HG03045 (cell line): ENCODE data around the gene XKR3.
"Not testable (repeated sequence)": the region's sequence is repeated elsewhere in the genome, so short reads cannot be mapped to it uniquely, and the experiment has no call there.

Source experiments
- ATAC-seq: cut with Tn5 transposase; IDR thresholded peaks from one replicate; pipeline ENCODE4 v1.9.1; 2021; ENCODE audit warnings: mild to moderate bottlenecking, moderate library complexity; ENCODE audit not compliant: unreplicated experiment

Gene XKR3

DNA sequence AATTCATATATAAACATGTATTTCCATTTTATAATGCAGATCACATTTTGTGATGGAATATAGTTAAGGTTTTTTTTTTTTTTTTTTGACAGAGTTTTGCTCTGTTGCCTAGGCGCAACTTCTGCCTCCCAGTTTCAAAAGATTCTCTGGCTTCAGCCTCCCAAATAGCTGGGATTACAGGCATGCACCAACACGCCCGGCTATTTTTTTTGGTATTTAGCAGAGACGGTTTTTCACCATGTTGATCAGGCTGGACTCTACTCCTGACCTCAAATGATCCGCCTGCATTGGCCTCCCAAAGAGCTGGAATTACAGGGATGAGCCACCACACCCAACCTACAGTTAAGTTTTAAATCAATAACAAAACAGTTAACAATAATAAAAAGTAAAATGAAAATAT lies 18.8 kb downstream of the XKR3 start:
- ATAC-seq: no peak

DNA sequence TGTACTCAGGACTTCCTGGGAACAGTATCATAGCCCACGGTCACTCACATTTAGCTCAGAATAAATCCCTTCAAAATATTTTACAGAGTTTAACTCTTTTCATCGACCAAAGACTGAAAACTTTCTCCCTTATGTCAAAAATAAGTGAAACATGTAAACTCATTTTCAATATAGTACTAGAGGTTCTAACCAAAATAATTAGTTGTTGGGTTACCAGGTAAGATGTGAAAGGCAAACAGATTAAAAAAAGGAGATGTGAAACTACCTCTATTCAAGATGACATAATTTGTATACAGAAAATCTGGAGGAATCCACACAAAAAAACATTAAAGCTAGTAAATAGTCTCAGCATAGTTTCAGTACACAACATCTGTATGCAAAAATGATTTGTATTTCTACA lies 20.3 kb downstream of the XKR3 start:
- ATAC-seq: no peak

DNA sequence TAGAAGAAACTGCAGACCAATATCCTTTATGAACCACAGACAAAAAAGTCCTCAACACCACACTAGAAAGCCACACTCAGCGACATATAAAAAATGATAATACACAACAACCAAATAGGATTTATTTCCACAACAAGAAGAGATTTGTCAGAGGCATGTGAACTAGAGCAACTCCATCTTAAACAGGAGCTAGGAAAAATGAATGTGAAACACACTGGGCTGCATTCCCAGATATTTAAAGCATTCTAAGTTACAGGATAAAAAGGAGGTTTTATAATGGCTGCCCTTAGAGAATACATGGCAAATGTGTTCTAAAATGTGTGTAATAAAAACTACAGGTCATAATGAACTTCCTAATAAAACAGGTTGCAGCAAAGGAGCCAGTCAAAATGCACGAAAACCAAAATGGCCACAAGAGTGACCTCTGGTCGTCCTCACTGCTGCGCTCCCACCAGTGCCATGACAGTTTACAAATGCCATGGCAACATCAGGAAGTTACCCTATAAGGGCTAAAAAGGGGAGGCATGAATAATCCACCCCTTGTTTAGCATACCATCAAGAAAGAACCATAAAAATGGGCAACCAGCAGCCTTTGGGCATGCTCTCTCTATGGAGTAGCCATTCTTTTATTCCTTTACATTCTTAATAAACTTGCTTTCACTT lies 21.8 kb downstream of the XKR3 start:
- ATAC-seq: no peak

DNA sequence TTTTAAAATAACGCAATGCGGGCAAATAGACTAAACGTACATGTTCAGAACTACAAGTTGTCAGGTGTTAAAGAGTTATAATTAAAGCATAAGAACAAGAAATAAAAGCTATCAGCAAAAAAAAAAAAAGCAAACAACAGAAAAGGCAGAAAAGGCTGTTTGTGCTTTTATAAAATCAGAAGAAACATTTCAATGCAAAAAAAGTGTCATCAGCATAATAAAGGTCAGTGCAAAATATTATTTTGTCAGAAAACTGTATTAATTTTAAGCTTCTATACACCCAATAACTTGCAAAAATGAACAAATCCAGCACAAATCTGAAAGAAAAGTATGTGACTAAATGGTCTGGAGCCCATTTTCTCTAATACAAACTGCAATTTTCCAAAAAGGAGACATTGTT lies 23.6 kb downstream of the XKR3 start:
- ATAC-seq: no peak

DNA sequence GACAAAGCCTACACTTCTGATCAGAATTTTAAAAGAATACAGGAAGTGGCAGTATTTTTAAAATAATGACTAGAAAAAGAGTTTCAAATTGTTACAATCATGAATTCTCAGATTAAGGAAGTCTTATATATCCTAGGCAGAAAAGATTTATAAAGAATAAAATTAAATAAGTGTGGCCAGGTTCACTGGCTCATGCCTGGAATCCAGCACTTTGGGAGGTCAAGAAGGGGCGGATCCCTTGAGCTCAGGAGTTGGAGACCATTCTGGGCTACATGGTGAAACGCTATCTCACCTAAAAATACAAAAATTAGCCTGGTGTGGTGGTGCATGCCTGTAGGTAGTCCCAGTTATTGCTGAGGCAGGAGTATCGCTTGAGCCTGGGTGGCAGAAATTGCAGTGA lies 24.1 kb downstream of the XKR3 start:
- no peak for ATAC-seq

DNA sequence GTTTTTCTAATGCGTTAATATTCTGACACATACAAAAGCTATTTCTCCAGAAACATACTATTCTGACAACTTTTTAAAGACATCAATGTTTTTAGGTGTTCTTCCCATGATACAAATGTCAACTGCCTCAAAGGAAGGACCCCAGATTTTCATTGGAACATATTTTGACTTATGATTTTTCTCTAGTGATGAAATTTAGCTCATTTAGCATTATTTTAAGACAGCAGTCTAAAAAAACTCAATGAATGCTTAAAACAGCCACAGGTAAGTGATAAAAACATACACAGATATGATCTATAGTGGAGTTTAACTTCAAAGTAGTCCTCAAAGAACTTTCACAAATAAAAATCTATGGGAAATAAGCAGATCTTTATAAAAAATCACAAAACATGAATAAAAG lies 24.9 kb downstream of the XKR3 start:
- ATAC-seq: no peak

DNA sequence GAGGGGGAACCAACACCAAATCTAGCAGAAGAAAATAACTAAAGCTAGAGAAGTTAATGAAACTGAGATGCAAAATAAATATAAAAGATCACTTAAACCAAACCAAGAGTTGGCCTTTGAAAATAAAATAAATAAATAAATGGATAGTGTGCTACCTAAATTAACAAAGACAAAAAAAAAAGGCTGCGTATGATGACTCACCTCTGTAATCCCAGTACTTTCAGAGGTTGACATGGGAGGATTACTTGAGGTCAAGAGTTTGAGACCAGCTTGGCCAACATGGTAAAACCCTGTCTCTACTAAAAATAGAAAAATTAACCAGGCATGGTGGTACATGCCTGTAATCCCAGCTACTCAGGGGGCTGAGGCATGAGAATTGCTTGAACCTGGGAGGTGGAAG lies 29.7 kb downstream of the XKR3 start:
- ATAC-seq: not testable (repeated sequence)

DNA sequence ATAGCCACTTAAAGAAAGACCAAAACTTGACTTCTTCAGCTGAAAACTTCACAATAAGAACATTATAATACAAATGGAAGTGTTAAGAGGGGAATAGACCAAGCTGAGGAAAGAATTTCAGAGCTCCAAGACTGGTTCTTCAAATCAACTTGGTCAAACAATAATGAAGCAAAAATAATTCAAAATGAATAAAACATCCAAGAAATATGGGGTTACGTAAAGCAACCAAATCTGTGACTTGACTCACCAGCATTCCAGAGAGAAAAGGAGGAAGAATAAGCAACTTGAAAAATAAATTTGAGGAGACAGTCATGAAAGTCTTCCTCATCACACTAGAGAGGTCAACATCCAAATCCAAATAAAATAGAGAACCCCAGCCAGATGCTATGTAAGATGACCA lies 31.4 kb downstream of the XKR3 start:
- ATAC-seq: no peak

DNA sequence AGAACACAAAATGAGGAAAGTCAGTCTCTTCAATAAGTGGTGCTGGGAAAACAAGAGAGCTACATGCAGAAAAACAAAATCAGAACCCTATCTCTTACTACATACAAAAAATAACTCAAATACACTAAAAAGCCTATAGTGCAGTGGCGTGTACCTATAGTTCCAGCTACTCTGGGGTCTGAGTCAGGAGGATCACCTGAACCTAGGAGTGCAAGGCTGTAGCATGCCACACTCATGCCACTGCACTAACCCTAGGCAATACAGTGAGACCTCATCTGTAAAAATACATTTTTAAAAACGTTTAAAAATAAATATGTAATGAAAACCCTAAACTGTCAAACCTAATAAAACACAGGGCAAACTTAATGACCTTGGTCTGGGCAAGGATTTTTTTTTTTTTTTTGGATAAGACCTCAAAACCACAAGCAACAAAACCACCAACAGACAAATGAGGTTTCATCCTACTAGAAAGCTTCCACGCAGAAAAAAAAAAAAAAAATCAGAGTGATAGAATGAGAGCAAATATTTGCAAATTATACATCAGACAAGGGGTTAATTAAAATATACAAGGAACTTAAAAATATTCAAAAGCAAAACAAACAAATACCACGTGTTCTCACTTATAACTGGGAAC lies 35.2 kb downstream of the XKR3 start:
- ATAC-seq: no peak

DNA sequence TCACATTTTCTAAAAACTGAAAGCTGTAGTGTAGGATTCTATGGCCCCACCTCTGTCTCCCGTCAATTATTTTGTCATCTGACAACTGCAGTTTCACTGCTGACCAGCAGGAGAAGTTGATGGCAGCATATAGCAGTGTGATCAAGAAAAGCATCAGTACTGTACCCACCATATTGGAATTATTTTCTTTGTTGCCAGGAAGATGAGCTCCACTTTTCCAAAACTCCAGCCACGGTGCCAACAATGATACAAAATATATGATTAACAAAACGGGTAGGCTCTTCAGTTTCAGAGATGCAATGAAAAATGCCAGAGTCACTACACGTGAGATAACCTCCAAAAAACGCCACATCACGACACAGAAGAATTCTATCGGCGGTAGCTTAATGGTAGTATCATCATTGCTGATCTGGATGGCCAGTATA lies 41.3 kb downstream of the XKR3 start:
- no peak for ATAC-seq

DNA sequence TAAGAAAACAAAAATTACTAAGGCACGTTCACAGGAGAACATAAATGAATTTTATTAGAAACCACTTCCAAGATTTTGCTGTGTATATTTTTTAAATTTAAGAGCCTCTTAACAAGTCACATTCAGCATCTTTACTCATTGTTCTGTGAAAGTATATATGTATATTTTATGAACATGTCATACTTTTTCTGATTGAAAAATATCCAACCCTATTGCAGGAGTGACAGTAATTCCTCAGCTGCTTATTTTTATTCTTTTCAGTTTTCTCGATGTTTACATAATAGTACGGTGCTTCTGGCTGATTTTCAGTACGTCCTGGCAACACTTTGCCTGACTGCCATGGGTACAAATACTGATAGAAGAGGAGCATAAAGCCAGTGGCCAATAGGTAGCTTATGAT lies 41.8 kb downstream of the XKR3 start:
- ATAC-seq: no peak

DNA sequence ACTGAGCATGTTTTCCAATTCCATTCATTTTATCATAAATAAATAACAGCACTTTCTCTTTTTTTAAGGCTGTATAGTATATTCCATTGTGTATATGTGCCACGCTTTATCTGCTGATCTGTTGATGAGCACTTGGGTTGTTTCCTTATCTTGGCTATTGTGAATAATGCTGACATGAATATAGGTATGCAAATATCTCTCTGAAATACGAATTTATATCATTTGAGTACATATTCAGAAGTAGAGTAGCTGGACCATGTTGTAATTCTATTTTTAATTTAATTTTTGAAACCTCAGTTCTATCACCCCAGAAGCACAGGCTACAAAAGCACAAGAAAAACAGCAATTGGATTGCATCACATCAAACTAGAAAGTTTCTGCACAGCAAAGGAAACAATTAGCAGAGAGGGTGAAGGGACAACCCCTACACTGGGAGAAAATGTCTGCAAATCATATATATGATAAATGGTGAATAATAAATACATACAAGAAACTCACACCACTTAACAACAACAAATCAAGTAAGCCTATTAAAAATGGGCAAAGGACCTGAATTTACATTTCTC lies 43.4 kb downstream of the XKR3 start:
- no peak for ATAC-seq

DNA sequence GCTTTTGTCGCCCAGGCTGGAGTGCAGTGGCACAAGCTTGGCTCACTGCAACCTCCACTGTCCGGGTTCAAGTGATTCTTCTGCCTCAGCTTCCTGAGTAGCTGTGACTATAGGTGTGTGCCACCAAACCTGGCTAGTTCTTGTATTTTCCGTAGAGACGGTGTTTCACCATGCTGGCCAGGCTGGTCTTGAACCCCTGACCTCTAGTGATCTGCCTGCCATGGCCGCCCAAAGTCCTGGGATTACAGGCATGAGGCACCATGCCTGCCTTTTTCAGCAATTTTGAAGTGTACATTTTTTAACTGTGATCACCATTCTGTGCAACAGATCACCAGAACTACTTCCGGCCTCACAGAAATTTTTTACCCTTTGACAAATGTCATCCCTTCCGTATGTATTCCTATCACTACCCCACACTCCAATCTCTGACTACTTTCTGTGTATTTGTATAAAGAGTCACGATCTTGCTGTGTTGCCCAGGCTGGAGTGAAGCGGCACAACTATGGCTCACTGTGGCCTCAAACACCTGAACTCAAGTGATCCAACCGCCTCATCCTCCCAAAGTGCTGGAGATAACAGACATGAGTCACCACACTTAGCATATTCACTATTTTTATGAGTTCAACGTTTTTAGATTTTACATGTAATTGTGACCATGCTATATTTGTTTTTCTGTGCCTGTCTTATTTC lies 44.0 kb downstream of the XKR3 start:
- no peak for ATAC-seq

DNA sequence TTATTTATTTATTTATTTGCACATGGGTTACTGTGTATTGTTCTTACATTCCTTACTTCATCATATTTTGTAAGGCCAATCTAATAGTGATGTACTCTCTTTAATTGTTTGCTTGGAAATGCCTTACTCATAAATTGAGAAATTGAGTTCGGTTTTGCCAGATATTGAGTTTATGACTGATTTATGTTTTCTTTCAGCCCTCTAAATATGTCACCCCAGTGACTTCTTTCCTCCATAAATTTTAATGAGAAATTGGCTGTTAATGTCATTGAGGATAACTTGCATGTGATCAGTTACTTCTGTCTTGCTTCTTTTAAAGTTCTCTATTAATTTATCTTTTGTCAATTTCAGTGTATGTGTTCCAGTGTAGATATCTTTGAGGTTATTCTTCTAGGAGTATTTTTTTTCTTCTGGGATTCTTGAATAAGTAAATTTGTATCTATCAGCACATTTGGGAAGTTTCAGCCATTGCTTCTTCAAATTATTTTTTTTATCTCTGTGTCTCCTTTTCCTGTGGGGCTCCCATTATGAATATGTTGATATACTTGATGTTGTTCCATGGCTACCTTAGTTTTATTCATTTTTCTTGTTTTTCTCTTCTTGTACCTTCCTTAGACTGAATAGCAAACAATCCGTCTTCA lies 47.8 kb downstream of the XKR3 start:
- ATAC-seq: no peak

DNA sequence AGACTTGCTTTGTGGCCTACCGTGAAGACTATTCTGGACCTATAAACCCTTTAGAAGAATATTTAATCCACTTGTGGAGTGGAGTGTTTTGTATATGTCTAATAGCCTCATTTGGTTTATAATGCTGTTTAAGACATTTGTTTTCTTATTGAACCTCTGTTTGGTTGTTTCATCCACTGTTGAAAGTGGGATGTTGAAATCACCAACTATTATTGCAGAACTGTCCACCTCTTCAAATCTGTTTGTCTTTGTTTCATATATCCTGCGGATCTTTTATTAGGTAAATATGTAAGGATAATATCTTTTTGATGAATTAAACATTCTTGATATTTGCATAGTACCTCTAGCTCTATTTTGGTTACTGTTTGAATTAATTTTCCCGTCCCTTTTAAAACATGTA lies 49.1 kb downstream of the XKR3 start:
- no peak for ATAC-seq

DNA sequence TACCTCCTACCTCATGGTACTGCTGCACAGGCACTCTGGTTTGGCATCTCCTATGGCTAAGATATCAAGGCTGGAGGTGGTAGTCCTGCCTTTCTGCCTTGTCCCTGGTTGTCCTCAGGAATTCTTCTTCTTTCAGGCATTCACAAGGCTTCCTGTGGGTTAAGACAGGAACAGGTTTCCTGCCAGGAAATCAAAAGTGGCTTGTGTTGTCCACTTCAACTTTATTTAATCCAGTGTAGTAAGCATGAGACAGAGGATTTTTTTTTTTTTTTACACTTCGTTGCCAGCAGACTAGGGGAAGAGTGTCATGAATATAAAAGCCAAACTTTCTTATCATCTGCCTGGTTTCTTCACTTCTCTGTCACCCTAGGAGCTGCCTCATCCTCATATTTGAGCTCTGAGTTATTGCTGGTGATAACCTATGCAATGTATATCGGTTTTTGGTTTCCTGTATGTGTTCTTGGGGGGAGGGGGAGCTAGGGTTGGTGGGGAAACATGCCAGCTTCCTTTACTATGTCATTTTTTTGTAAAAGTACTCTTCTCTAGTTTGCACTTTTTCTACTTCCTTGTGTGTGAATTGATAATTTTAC lies 50.2 kb downstream of the XKR3 start:
- ATAC-seq: no peak

DNA sequence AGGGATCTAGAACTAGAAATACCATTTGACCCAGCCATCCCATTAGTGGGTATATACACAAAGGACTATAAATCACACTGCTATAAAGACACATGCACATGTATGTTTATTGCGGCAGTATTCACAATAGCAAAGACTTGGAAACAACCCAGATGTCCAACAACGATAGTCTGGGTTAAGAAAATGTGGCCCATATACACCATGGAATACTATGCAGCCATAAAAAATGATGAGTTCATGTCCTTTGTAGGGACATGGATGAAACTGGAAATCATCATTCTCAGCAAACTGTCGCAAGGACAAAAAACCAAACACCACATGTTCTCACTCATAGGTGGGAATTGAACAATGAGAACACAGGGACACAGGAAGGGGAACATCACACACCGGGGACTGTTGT lies 53.6 kb downstream of the XKR3 start:
- ATAC-seq: not testable (repeated sequence)

DNA sequence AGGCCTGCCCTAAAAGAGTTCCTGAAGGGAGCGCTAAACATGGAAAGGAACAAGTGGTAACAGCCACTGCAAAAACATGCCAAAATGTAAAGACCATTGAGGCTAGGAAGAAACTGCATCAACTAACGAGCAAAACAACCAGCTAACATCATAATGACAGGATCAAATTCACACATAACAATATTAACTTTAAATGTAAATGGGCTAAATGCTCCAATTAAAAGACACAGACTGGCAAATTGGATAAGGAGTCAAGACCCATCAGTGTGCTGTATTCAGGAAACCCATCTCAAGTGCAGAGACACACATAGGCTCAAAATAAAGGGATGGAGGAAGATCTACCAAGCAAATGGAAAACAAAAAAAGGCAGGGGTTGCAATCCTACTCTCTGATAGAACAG lies 57.3 kb downstream of the XKR3 start:
- ATAC-seq: not testable (repeated sequence)

DNA sequence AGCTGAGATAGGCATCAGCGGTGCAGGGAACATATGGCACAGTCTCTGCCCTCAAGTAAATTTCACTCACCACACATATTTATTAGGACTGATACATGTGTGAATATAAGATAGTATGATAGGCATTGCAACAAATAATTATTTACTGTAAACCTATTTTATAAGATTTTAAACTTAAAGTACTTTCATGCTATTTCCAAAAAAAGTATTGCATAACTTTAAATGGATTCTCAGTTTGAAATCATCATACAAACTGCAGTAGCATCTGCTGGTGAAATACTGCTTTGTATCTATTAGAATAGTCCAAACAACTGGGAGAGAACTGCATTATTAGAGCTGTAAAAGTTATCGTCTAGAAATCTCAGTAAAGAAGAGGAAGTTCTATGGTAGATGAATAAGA lies 63.0 kb downstream of the XKR3 start:
- not testable (repeated sequence) for ATAC-seq

DNA sequence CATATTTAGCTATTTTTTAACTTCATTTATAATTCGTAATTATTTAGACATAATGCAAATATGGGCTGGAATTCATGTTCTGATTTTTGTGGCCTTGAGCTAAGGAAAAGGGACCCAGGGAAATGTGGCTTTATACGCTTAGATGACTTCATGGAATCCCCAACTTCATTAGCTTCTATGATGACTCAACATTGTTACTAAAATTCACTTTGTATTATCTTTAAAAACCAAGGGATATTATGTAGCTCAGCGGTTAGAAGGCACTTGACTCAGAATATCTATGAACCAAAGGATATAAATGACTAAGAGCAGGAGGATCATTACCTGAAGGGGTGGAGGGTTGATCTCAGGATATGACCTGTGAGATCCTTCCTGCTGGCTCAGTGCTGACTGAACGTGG lies 64.8 kb downstream of the XKR3 start:
- ATAC-seq: not testable (repeated sequence)

DNA sequence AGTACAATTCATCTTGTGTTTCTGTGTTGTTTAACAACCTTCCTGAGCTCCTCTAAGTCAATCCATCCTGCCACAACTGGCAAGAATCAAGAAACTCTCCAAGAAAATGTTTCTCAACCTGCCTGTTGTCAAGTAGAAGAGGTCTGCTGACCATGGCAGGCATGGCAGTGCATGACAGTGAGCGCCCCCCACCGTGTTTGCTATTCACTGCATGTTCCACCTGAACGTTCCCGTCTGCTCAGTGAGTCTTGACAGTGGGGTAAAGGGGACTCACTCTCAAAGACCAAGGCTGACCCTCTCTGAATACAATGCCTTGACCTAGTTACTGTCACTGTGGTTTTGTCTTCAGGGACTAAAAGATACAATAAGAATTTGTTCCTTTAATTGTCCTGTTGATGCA lies 75.9 kb downstream of the XKR3 start:
- not testable (repeated sequence) for ATAC-seq
